GM21367 (cell line): Measurements from ENCODE around the gene APRT.

Experiments
- ATAC-seq: cut with Tn5 transposase; IDR thresholded peaks from one replicate; pipeline ENCODE4 v1.9.1; 2021; ENCODE audit not compliant: unreplicated experiment

APRT gene

DNA sequence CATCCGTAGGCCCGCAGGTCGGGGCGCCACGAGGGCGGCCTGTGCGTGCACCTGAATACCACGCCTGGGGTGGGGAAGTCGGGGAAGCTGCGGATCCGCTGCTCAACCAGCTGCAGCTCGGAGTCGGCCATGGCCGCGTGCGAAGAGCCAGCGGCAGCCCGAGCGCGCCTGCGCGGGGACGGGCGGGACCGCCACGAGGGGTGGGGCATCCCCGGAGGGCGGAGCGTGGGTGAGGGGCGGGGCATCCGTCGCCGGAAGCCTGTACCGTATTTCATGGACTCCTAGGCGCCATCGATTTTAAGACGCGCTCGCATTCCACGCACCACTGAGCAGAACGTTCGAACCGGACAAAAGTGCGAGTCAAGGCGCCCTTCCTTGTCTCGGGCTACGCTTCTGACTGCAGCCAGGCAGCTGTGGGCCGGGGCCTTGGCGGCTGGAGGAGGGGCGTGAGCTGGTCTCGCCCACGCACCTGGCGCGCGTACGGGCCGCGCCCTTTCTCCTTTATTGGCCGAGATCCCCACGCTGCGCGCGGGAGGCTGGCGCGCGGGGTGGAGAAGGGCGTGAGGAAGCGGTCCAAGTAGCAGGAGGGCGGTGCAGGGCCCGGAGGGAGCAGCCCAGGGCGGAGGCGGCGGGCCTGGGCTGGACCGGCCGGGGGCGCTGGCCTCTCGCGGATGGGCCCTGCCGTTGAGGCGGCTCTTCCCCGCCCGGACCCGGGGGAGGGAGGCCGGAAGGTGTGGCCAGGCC lies at the start of gene APRT:
TSS of gene APRT (minus strand) at position 160 of the 744 bp plus-strand sequence. CDS start at position 131, 29 bp downstream.
- peak; percentile 47 for ATAC-seq

DNA sequence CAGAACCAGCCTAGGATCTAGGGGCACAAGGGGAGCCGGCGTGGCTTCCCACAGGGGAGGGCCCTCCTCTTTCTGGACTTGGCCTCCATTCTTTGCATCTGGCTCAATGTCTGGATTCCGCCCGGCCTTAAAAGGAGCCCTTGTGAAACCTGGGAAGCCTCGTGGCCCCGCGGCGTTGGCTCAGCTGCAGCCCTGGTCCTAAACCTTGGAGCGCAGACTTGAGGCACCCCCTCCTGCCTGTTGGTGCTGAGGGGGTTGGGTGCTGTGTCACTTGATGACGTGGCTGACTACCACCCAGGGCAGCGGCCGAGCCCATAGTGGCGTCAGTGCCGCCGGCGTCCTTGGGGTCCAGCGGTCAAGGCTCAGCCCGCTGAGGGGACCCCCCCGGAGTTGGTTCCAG lies 49.6 kb upstream of the APRT start:
- no peak for ATAC-seq

GRCh38 chr16:88859381-88860091 lies 47.8 kb upstream of the APRT start:
- no peak for ATAC-seq

DNA sequence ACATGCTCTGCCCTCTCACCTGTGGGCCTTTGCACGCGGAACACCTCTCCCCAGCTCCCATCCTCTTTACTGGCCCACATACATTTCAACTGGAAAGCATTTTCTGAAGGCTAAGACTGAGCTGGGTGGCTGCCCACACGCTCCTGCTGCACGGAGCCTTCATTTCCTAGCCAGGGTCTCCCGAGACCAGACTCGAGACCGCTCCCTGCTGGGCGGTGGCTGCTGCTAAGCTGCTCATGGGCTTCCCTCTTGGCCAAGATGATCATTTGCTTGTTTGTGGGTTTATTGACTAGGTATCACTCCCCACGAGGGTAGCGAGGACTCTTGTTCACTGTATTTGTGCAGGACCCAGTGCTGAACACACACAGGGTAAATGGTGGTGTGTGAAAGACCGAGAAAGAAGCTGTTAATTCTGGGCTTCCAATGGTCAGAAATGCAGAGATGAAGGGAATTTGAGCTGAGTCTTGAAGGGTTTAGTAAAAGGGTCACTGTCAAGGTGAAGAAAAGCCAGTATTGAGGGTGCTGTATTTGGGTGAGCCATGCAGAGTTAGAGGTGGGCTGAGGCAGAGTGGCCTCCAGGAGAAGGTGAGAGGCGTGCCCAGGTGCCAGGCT lies 46.1 kb upstream of the APRT start:
- no peak for ATAC-seq

- ATAC-seq, result peak; percentile 66
Observed at GRCh38 chr16:88856828-88857727, 45.4 kb upstream of the APRT start, which contains the start of the genes GALNS and TRAPPC2L. TSS of gene GALNS (minus strand) at chr16:88856947. CDS start at chr16:88856877, 70 bp downstream. TSS of gene TRAPPC2L (plus strand) at chr16:88857127. CDS start at chr16:88857151, 24 bp downstream.

DNA sequence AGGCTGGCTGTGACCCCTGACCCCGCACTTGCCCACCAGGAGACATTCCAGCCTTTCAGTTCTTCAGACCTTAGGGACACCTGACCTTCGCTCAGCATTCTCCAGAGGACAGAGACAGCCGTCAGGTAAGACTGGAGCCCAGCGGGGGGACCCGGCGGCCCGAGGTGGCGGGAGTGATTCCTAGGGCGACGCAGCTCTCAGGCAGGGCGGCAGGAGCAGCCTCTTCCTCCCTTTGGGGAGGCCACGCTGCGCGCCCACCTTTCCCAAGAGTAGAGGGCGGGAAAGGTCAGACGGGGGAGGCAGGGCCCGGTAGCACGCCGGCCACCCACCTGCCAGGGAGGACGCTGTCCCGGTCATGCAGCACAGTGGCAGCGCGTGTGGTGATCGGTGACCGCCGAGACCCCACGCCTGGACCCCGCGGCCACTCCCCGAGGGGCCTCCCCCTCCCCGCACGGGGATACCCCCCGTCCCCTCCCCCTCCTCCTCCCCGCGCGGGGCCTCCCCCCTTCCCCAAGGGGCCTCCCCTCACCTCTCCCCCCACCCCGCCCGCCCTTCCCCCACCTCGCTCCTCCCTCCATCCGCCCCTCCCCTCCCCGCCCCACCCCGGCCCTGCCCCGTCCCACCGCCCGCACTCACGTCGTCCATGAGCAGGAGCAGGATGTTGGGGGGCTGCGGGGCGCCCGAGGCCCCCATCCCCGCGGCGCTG lies 44.5 kb upstream of the APRT start:
- no peak for ATAC-seq

GRCh38 chr16:88855736-88856121 lies 44.0 kb upstream of the APRT start:
- ATAC-seq, result no peak

DNA sequence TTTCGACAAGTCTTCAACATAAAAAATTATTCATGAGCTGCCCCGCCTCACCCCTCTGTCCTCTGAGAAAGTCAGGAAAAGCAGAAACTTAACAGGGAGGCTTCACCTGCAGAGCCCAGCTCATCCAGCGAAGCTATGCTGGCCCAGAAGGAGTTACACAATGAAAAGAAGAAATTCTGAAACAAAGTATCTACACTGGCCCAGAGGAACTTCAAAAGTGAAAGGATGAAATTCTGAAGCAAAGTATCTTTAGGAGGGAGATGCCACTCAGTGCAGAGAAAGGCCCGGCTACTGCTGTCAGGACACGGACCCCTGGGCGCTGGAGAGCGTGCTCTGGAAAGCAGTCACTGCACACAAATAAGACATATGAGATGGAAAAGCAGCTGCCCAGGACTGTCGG lies 43.4 kb upstream of the APRT start:
- ATAC-seq, result no peak

GRCh38 chr16:88854306-88855111 lies 42.8 kb upstream of the APRT start:
- ATAC-seq, result no peak

DNA sequence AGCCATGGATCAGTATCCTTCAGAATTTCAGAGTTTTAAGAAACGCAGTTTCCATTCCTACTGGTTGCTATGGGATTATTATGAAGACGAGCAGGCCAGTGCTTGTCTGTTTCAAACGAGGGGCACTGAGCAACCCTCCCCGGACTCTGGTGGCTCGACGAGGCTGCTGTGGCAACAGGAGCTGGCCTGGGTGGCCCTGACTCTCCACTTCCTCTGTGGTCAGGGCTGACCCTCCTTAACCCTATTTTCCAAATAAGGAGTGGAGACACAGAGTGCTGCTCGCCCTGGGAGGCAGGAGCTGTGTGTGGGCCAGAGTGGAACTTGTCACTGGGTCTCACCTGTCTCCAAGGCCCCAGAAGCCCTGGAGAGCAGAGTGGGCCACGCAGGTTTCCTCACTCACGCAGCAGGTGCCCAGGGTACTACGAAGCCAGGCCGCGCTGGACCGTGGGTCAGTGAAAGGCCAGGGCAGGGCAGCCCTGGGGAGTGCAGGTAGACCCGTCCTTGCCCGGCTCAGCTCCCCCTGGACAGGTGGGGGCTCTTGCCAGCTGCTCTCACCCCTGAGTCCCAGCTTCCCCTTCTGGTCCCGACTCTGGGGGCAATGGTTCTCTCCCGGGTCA lies 41.7 kb upstream of the APRT start:
- ATAC-seq, result no peak

DNA sequence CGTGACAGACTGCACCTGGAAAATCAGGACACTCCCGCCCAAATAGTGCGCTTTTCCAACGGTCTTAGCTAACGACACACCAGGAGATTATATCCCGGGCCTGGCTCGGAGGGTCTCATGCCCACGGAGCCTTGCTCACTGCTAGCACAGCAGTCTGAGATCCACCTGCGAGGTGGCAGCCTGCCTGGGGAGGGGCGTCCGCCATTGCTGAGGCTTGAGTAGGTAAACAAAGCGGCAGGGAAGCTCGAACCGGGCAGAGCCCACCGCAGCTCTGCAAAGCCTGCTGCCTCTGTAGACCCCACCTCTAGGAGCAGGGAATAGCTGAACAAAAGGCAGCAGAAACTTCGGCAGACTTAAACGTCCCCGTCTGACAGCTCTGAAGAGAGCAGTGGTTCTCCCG lies 39.9 kb upstream of the APRT start:
- no peak for ATAC-seq

- no peak for ATAC-seq
Observed at GRCh38 chr16:88850531-88851199, 38.9 kb upstream of the APRT start.

DNA sequence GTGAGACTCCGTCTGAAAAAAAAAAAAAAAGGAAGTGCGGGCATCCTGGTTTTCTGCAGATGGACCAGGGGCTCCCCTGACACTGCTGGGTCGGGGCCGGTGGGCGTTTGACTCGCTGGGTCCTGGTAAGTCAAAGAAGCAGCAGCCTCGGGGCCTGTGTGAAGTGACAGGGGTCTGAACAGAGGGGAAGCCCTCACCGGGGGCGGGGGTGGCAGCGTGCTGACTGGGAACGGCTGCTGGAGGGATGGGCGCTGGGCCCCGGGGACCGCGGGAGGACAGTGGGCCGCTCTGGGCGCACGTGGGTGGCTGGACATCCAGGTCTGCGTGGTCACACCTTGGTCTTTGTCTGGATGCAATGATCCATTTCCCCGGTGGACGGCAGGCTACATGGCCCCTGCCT lies 36.8 kb upstream of the APRT start:
- no peak for ATAC-seq

DNA sequence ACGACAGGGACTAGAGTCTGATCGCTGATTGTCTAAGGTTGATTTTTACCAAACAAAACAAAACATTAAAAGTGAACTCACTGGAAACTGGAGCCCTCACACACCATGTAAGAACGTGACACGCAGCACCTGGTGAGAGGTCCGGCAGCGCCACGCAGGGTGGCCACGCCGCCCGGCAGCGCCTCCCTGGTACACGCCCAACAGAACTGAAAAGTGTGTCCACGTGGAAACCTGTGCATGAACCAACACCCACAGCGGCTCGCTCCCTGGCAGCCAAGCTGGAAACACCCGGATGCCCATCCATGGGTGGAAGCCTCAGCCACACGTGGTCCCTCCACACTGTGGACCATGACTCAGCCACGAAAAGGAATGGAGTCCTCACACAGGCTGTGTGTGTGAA lies 35.9 kb upstream of the APRT start:
- no peak for ATAC-seq

DNA sequence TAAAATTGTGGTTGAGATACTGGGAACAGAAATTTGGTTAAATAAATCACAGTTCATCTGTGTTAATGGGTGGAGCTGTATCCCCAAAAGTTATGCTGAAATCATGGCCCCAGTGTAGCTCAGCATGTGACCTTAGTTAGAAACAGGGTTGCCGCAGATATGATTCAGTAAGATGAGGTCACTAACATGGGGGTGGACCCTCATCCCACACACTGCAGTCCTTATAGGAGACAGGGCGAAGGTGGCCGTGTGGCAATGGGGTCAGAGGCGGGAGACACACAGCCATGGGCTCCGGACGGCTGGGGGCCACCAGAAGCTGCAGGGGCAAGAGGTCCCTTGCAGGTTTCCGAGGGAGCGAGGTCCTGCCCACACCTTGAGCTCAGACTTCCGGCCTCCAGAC lies 34.4 kb upstream of the APRT start:
- no peak for ATAC-seq

GRCh38 chr16:88844419-88845036 lies 32.8 kb upstream of the APRT start:
- no peak for ATAC-seq

GRCh38 chr16:88843256-88843655 lies 31.5 kb upstream of the APRT start:
- ATAC-seq, result no peak

DNA sequence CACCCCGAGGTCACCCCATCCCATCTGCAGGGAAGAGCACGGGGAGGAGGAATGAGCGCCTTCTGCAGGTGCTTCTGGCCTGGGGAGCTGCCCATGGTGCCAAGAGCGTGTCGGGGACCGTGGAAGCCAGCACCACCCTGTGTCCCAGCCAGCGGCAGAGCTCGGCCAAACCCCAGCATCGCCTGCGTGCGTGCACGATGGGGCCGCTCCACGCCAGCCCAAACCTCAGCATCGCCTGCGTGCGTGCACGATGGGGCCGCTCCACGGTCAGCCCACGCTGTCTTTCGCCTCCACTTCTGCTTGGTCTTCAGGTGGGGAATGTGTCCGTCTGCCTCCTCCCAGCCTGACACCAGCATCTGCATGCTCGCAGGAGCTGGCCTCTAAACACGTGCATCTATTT lies 31.1 kb upstream of the APRT start:
- no peak for ATAC-seq
